IMR-90 (cell line): ENCODE measurements around the gene PIPOX. TPM values are rescaled to one million over a fixed set of nuclear protein-coding genes. Genes with fewer than 3 reads are reported as not detected.

Experiments used
- ATAC-seq: fragments of 200-7000 bp; cut with Tn5 transposase; 2 replicates; pipeline ENCODE4 v1.9.1; 2020; ENCODE audit warnings: low read depth, mild to moderate bottlenecking, moderate library complexity
- BruUV-seq: library from RNA; stranded (reverse); fragments of 400-500 nt; replicated peaks from 2 replicates; lab custom pipeline; 2021; lab: Mats Ljungman, UMichigan
- CTCF ChIA-PET: fragments of 300-600 bp; formaldehyde crosslinking; extraction: SDS; loops from one replicate; lab custom pipeline; 2021; ENCODE audit warnings: antibody characterized with exemption; lab: Yijun Ruan, JAX
- POLR2A ChIA-PET: fragments of 300-600 bp; sonication (Branson Sonifier 250); formaldehyde crosslinking; loops from one replicate; lab custom pipeline; 2022; ENCODE audit warnings: antibody characterized with exemption; ENCODE audit not compliant: unreplicated experiment; lab: Charles Lee
- DNase-seq: peaks from one replicate; pipeline ENCODE4 v3.0.0; 2013
- H2AFZ ChIP-seq: replicated peaks from 2 replicates; pipeline ENCODE3; 2013; ENCODE audit warnings: low read length, mild to moderate bottlenecking; ENCODE audit not compliant: poor library complexity
- H2AK5ac ChIP-seq: 2 replicates; pipeline ENCODE4 v1.6.1; 2013; ENCODE audit warnings: low read depth, low read length, inconsistent platforms
- H2AK9ac ChIP-seq: replicated peaks from 2 replicates; pipeline ENCODE3; 2013; ENCODE audit warnings: mild to moderate bottlenecking, low read depth, low read length, moderate library complexity; ENCODE audit not compliant: poor library complexity
- H2BK120ac ChIP-seq: 2 replicates; pipeline ENCODE4 v1.6.1; 2013; ENCODE audit warnings: low read depth, low read length, inconsistent platforms
- H2BK15ac ChIP-seq: 3 replicates; pipeline ENCODE4 v1.6.1; 2013; ENCODE audit warnings: low read depth, low read length, inconsistent platforms
- H2BK20ac ChIP-seq: 2 replicates; pipeline ENCODE4 v1.6.1; 2013; ENCODE audit warnings: low read depth, mild to moderate bottlenecking, inconsistent platforms, low read length, moderate library complexity
- H2BK5ac ChIP-seq: 2 replicates; pipeline ENCODE4 v1.6.1; 2013; ENCODE audit warnings: mild to moderate bottlenecking, low read depth, low read length, inconsistent platforms; ENCODE audit not compliant: poor library complexity, severe bottlenecking
- H3K14ac ChIP-seq: replicated peaks from 2 replicates; pipeline ENCODE4 v1.6.1; 2013; ENCODE audit warnings: low read depth, low read length, inconsistent platforms
- H3K18ac ChIP-seq: 2 replicates; pipeline ENCODE4 v1.6.1; 2013; ENCODE audit warnings: low read depth, low read length, control low read depth
- H3K23ac ChIP-seq: 2 replicates; pipeline ENCODE4 v1.6.1; 2013; ENCODE audit warnings: low read depth, low read length, inconsistent platforms
- H3K27ac ChIP-seq: 2 replicates; pipeline ENCODE4 v1.5.1; 2013; ENCODE audit warnings: mild to moderate bottlenecking, control low read depth, low read length; ENCODE audit not compliant: insufficient read depth
- H3K27me3 ChIP-seq: 2 replicates; pipeline ENCODE4 v1.6.1; 2013; ENCODE audit warnings: low read length; ENCODE audit not compliant: control insufficient read depth, insufficient read depth
- H3K36me3 ChIP-seq: 2 replicates; pipeline ENCODE4 v1.6.1; 2013; ENCODE audit warnings: low read length, mixed read lengths; ENCODE audit not compliant: control insufficient read depth, insufficient read depth
- H3K4ac ChIP-seq: 2 replicates; pipeline ENCODE4 v1.6.1; 2013; ENCODE audit warnings: low read depth, low read length, inconsistent platforms
- H3K4me1 ChIP-seq: 2 replicates; pipeline ENCODE4 v1.6.1; 2013; ENCODE audit warnings: low read length, mixed read lengths; ENCODE audit not compliant: control insufficient read depth, insufficient read depth
- H3K4me2 ChIP-seq: 2 replicates; pipeline ENCODE4 v1.6.1; 2013; ENCODE audit warnings: low read depth, mild to moderate bottlenecking, control low read depth, low read length, moderate library complexity
- H3K4me3 ChIP-seq: 2 replicates; pipeline ENCODE4 v1.5.1; 2013; ENCODE audit warnings: low read depth, mild to moderate bottlenecking, control low read depth, low read length, moderate library complexity; ENCODE audit not compliant: insufficient read depth
- H3K56ac ChIP-seq: 2 replicates; pipeline ENCODE4 v1.6.1; 2013; ENCODE audit warnings: low read length, inconsistent platforms; ENCODE audit not compliant: insufficient read depth; ENCODE audit errors: extremely low read depth
- H3K79me1 ChIP-seq, 2 experiments: 2 replicates each; pipeline ENCODE4 v1.6.1; 2013; ENCODE audit warnings: low read length in 2 of 2, inconsistent platforms in 1 of 2, low read depth in 1 of 2
- H3K9ac ChIP-seq: 2 replicates; pipeline ENCODE4 v1.6.1; 2013; ENCODE audit warnings: low read depth, low read length, control low read depth
- H3K9me1 ChIP-seq: 2 replicates; pipeline ENCODE4 v1.6.1; 2013; ENCODE audit warnings: low read length, inconsistent platforms; ENCODE audit not compliant: insufficient read depth
- H3K9me3 ChIP-seq: 2 replicates; pipeline ENCODE4 v1.6.1; 2013; ENCODE audit warnings: low read length; ENCODE audit not compliant: control insufficient read depth, insufficient read depth
- H4K20me1 ChIP-seq: 2 replicates; pipeline ENCODE4 v1.6.1; 2013; ENCODE audit warnings: low read length, inconsistent platforms; ENCODE audit not compliant: insufficient read depth
- H4K5ac ChIP-seq: 2 replicates; pipeline ENCODE4 v1.6.1; 2013; ENCODE audit warnings: mild to moderate bottlenecking, low read depth, low read length, control low read depth
- H4K8ac ChIP-seq, 2 experiments: 2 replicates each; pipeline ENCODE4 v1.6.1; 2013; ENCODE audit warnings: low read depth in 2 of 2, low read length in 2 of 2, control low read depth in 1 of 2, inconsistent platforms in 1 of 2
- H4K91ac ChIP-seq: 2 replicates; pipeline ENCODE4 v1.6.1; 2013; ENCODE audit warnings: low read depth, low read length, inconsistent platforms; ENCODE audit not compliant: insufficient read depth
- FOS ChIP-seq: fragments of 150-350 bp; IDR thresholded peaks from 2 replicates; pipeline ENCODE4 v1.6.1; 2016; ENCODE audit warnings: low read depth, low read length
- MAZ ChIP-seq: IDR thresholded peaks from 2 replicates; pipeline ENCODE4 v1.6.1; 2012; ENCODE audit warnings: low read depth, mild to moderate bottlenecking, low read length, improper control_type of control experiment, moderate library complexity, borderline replicate concordance
- NFE2L2 ChIP-seq: fragments of 150-350 bp; IDR thresholded peaks from 2 replicates; pipeline ENCODE4 v1.6.1; 2016; ENCODE audit warnings: low read depth, mild to moderate bottlenecking, low read length
- POLR2A ChIP-seq: IDR thresholded peaks from 2 replicates; pipeline ENCODE4 v1.6.1; 2012; ENCODE audit warnings: mild to moderate bottlenecking, low read depth, low read length
- RAD21 ChIP-seq: IDR thresholded peaks from 2 replicates; pipeline ENCODE4 v1.6.1; 2012; ENCODE audit warnings: low read length, improper control_type of control experiment
- WGBS, 2 experiments: methylation state at CpG; one replicate each; pipeline versions ENCODE4 v1.1.5 to v1.1.7; 2013; ENCODE audit warnings: missing lambda C conversion rate in 2 of 2; ENCODE audit not compliant: insufficient read length in 1 of 2; ENCODE audit errors: extremely low coverage in 2 of 2; 5-methylcytosine and 5-hydroxymethylcytosine counted together
- dilution Hi-C: fragments of 300-500 bp; cut with HindIII; formaldehyde crosslinking; loops from one replicate; pipeline ENCODE4 v1.14.3; 2018; ENCODE audit warnings: low sequenced_read_pairs; ENCODE audit not compliant: unreplicated experiment
- in situ Hi-C: fragments of 300-500 bp; cut with MboI; formaldehyde crosslinking; loops from 3 replicates; pipeline ENCODE4 v1.14.3; 2019; ENCODE audit warnings: low sequenced_read_pairs, inconsistent platforms, mixed read lengths
- intact Hi-C: fragments of 100-400 bp; cut with micrococcal nuclease; formaldehyde crosslinking; loops from 2 replicates; pipeline ENCODE4 v1.10.0; 2022
- polyA plus RNA-seq, 3 experiments: library from polyadenylated mRNA; depleted of rRNA; stranded (reverse); fragments of >200 nt; gene quantifications; 2 replicates each; pipeline ENCODE4 v1.2.3, GENCODE V29; 2012; ENCODE audit warnings: low replicate concordance in 1 of 3
- total RNA-seq: library from RNA; depleted of rRNA; stranded (reverse); fragments of >200 nt; gene quantifications from 2 replicates; pipeline ENCODE4 v1.2.3, GENCODE V29; 2012

The PIPOX gene
- total and polyA plus RNA-seq, 2 of the 4 experiments (the other 2 are of a cell fraction): 0.43 to 1.3 TPM

- H3K27me3 ChIP-seq: peaks cover 71% of the 10 kb centered on the region
- H2BK20ac ChIP-seq: no peak overlapping the region
- H2AK5ac ChIP-seq: no peak overlapping the region
- no peak overlapping the region for H3K4me2 ChIP-seq
- TF ChIP-seq NFE2L2 (no peak), POLR2A (no peak), FOS (no peak), MAZ (no peak), RAD21 (no peak)
- 0 out of 2 replicates have a peak, but pooled peaks cover 2% of the 10 kb centered on the region for H3K9me1 ChIP-seq
- H3K14ac ChIP-seq: no peak overlapping the region
- H4K5ac ChIP-seq: no peak overlapping the region
- H3K4ac ChIP-seq: no peak overlapping the region
- no peak overlapping the region for H2BK120ac ChIP-seq
- H3K4me1 ChIP-seq: no peaks in the 10 kb centered on the region
- no peak overlapping the region for H2BK5ac ChIP-seq
- ATAC-seq: no peak
- H3K9ac ChIP-seq: no peak overlapping the region
- no peak overlapping the region for H3K23ac ChIP-seq
- H4K91ac ChIP-seq: no peak overlapping the region
- no peak overlapping the region for H3K56ac ChIP-seq
- no peak overlapping the region for H4K8ac ChIP-seq
- no peaks in the 10 kb centered on the region for H3K36me3 ChIP-seq
- no peaks in the 10 kb centered on the region for H3K9me3 ChIP-seq
- no peak overlapping the region for H3K4me3 ChIP-seq
- dilution Hi-C loops (no loop called here), in situ Hi-C loops (no loop called here), intact Hi-C loops (no loop called here)
- ChIA-PET CTCF (no interaction called here), POLR2A (no interaction called here)
- H3K79me1 ChIP-seq: no peaks in the 10 kb centered on the region
- WGBS, 2 experiments: no CpG with 5 or more reads among the region's 5 CpGs
- no peak overlapping the region for H3K18ac ChIP-seq
- H3K27ac ChIP-seq: no peak overlapping the region
- no peak overlapping the region for H2AFZ ChIP-seq
- H2BK15ac ChIP-seq: no peak overlapping the region
- H2AK9ac ChIP-seq: no peak overlapping the region
- no peaks in the 10 kb centered on the region; the same call in 1 of the 2 replicates for H4K20me1 ChIP-seq
- BruUV-seq: no TSS peak
- no peak for DNase-seq
Measured at GRCh38 chr17:28999206-28999605, 43.7 kb upstream of the PIPOX start.
